Uterus (tissue), 2 donors: ENCODE measurements around the gene RAPSN.

ENCODE experiments used
- CTCF ChIP-seq, 4 experiments: fragments of 200-600 bp in 2 of 4; fragments of 450-650 bp in 2 of 4; sonication (generic) in 2 of 4; IDR thresholded peaks; one replicate each; pipeline ENCODE4 v1.5.1; 2016 to 2019; ENCODE audit warnings: antibody characterized with exemption in 4 of 4, mild to moderate bottlenecking in 2 of 4, moderate library complexity in 1 of 4
- POLR2A ChIP-seq, 2 donors: fragments of 450-650 bp; IDR thresholded peaks; one replicate each; pipeline ENCODE4 v1.6.1; 2016; ENCODE audit warnings: antibody characterized with exemption in 2 of 2, mild to moderate bottlenecking in 1 of 2, moderate library complexity in 1 of 2

GRCh38 chr11:47447906-47448305, 1.0 kb downstream of the RAPSN start:
- no peak for TF ChIP-seq CTCF (IDR thresholded peaks at IDR 0.05)
- TF ChIP-seq POLR2A (IDR thresholded peaks at IDR 0.05): no peak
